Limb (tissue), 2 donors: ENCODE data around the gene ARHGAP25.

Experiments used
- DNase-seq, 2 donors: peaks; one replicate each; pipeline ENCODE4 v3.0.0-alpha.2; 2016; ENCODE audit errors: extremely low spot score in 2 of 2

ARHGAP25 gene

DNA sequence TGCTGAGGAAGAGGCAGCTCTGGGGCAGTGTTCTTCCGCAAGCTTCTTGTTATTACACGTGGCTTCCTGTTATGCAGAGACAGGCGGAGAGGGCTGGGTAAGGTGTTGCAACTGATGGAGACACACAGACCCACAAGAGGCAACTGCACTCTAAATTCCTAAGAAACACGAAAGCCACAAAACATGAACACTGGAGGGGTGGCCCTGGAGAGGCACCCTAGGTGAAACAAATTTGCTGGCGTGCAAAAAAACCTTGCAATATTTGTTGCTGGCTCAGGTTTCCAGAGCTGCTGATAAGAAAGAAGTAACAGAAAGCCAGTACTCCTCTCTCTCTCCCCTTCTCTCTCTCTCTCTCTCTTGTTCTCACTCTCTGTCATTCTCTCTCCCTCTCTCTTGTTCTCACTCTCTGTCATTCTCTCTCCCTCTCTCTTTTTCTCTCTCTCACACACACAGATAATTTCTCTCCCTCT is 31.8 kb downstream of the ARHGAP25 start:
- DNase-seq, result no peak

DNA sequence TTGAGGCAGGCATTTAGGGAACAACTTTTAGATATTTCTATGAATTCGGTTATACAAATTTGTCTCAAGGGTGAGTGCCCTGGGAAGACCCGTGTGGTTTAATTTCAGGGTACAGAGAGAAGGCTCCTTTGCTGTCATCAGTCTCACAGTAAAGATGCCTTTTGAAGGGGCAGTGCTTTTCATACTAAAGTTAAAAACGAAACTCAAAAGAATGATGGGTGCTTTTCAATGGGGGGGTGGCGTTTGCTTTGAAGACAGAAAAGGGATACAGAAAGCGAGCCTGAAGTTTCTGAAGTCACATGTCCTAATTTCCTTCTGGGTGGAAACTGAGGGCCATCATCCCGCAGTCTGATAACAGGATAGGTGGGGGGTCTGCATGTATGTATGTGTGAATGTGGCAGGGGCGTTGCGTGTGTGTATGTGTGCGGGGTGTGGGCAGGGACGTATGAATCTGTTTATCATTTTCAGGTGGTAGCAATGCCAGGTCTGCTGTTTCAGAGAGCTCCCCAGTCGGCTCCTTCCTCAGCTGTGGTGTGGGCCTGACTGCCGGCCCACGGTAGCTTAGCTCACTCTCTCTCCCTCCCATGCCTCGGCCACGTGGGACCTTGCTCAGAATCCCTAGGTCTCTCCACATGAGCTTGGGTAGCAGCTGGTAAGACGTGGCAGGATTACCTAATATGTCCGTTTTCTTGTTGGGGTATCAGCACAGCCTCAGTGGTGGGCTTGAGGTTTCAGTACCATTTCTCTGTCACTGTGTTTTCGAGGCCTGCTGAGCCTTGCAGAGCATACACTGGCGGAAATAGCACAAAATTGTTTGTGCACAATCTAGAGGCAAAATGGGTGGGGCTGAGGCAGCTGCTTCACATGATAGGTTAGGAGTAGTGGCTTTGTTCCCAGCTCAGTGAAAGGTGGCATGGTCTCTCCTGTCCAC is 32.7 kb downstream of the ARHGAP25 start:
- DNase-seq, result no peak

DNA sequence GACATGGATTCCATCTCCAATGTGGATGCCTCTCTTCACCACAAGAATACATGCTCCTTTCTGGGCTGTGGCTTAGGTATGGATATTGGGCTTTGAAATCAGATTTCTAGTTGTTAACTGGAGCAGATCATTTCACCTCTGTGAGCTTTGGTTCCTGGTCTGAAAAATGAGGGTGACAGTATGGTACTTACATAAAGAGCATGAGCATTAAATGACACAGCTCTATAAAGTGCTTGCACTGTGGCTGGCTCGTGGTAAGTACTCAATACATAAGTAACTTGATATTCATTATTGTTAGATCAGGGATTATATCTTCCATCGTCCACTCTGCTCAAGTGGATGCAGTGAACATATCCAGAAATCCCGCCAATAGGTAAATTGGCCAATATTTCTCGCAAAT is 33.4 kb downstream of the ARHGAP25 start:
- DNase-seq, result no peak

DNA sequence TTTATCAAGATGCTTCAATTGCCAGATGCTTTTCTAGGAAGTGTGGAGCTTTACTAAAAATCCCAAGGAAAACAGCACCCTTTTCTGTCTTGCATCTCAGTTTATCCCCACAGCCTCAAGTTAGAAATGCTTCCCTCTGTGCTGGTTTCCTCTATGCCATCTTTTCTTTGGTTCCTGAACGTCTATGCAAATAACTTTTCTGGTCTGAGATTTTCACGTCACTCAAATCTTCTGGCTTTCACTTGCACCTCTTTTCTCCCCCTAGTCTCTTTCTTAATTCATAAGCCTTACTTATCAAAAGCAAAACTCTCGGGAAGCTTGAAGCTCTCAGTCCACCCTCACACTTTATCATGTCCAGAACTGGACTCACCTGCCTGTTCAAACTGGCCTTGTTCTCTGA is 33.9 kb downstream of the ARHGAP25 start:
- DNase-seq, result no peak

DNA sequence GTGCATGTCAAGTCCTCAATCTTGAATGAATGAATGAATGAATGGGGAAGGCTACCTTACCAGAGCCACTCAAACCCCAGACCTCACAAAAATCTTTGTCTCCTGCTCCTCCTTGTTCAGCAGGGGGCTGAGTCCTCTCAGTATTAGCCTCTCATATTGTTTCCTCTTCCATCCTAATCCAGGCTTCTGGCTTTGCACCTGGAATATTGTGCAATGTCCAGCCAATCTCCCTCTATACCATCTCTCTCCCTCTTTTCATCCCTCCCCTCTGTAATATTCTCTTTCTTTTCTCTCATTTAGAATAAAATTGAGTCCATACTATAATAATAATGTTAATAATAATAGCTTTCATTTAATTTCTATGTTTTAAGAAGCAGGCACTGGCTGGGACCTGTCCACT is 34.3 kb downstream of the ARHGAP25 start:
- no peak for DNase-seq

DNA sequence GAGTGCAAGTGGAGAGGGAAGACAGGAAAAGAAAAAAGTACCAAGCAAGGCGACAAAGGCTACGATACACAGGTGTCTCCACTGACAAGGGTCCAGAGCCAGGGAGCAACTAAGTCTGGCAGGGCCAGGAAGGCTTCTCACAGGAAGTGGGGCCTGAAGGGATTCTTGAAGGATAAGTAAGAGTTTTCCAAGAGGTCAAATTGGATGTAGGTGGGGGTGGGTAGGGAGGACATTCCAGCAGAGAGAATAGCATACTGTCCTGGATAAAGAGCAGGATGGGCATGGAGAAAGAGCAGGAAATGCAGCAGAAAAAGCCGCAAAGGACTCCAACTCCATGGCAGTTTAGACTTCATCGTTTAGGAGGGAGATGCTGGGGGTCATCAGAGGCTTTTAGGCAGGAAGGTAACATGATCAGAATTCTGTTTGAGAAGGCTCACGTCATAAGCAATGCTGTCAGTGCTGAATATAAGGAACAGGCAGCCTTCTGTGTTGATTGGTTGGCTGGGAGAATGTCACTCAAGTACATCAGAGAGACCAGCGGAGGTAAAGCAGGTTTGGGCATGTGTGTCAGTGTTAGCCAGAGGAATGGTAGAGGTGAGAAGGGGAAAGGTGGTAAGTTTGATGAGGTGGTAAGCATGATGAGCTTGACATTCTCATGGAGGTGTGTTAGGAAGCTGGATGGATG is 35.1 kb downstream of the ARHGAP25 start:
- DNase-seq, result no peak

DNA sequence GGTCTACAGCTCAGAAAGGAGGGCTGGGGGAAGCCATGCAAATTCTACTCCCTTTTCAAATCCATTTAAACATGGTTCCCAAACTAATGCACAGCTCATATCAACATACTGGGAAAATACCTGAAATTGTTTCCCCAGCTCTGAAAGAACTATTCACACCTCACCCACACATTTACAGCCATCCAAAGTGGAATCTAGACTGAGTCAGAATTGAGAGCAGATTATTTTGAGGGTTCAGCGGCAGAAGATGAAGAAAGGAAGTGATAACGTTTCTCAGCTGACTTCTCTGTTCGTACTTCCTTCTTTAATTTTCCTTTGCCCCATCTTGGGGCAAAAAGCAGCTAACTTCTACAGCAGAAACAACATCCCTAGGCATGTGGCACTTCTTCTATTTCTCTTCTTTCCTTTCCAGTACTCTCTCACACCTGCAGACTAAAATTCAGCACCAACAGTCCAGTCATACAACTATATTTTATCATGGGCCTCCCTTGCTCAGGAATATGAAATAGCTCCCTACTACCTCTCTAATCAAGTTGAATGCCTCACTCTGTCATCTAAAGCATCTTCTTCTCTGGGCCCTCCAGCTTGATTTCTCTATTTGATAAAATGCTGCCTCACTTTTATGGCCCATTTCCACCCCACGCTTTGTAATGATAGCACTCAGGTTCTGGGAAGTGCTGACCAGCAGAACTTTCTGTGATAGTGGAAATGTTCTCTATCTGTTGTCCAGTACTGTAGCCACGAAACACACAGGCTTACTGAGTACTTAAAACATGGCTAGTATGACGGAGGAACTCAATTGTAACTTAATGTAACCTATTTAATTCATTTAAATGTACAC is 35.9 kb downstream of the ARHGAP25 start:
- no peak for DNase-seq

DNA sequence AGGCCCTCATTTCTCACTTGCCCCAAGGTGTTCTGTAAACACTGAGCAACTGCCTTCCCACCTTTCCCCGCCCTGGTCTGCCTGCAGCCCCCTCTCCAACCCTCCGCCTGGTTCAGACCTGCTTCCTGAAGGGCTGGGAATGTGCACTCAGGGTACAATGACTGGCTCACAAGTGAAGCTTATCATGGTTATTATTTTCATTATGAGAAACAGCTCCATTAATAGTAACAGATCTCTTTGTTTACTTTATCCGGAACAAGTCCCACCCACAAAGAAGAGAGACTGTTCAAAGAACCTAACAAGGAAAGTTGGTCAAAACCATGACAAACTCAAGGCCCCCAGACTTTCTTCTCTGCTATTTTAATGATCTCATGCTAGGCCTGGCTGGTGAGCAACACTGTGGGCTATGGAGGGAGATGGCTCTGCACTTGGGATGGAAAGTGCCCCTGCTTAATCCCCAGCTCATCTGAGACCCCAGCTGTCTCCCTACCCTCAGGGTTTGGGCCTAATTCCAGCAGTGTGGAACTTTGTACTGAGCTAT is 36.7 kb downstream of the ARHGAP25 start:
- DNase-seq, result no peak

DNA sequence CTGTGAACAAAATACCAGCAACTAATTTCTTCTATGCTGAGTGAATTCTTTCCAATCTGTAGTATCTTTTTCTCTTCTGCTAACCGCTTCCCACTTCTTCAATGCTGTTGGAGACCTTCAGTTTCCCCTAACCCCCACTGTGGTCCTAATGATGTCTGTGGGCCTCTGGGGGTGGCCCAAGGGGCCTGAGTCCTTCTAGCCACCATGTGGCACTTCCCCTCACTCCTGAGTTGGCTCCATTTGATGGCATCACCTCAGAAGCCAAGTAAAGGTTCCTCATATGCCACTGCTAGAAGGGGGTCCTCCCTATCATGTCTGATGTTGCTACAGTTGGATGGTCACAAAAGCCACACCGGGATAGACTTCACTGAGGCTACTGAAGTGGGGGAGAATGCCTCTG is 37.5 kb downstream of the ARHGAP25 start:
- no peak for DNase-seq

DNA sequence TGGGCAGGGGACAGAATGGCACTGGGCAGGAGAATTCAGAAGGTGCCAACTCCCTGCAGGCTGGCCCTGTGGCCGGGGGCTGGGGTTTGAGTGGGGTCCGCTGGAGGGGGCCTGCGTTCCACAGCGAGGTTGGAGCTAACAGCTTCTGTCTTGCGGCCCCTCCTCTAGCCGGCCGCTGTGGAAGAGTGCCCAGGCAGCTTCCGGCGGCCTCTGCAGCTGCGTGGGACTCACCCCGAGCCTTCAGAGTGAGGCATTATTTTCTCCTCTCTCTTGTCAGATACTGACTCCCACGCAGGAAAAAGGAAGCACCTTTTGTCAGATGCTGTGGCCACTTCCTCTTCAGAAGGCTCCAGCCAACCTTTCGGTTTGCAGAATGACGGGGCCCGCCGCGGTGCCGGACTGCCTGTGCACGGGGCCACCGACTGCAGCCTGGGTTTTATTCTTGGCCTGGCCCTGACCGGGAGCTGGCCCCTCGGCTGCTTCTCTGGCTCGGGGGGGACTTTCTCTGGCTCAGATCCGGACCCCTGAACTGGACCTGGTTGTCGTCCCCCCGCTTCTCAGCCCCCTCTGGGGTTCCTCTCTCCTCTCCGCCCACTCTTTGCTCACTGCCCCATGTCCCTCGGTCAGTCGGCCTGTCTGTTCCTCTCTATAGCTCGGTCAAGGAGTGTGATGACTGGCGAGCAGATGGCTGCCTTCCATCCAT is 40.1 kb downstream of the ARHGAP25 start:
- no peak for DNase-seq

DNA sequence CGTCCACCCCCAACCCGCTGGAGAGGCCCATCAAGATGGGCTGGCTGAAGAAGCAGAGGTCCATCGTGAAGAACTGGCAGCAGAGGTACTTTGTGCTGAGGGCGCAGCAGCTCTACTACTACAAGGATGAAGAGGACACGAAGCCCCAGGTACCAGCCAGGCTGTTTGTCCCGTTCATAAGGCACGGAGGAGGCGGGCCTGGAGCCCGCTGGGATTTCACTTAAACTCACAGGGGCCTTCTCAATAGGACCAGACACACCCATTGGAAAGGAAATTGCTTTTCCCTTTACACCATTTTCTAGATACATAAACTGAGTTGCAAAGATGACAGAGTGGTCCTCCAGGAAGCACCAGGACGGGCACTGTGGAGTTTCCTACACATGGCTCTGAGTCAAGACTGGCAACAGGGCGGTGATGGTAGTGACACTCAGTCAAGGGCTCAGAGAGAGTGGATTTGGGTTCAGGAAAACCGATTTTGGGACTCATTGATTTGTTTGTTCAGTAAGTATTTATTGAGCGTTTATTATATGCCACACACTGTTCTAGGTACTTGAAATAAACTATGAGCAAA is 40.7 kb downstream of the ARHGAP25 start:
- DNase-seq, result no peak

DNA sequence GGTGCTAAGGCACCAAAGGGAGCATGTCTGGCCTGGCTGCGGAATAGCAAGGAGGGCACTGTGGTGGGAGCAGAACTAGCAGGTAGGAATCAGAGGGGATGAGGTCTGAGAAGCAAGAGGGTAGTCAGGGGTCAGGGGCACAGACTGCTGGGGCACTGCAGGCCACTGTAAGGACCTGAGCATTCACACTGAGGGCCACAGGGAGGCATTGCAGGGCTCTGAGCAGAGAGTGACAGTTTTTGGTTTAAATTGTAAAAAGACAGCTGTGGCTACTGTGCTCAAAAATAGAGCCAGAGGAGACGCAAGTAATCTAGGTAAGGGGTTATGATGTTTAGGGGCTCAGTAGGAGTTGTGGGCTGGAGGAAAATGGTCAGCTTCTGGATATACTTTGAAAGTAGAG is 41.5 kb downstream of the ARHGAP25 start:
- no peak for DNase-seq

DNA sequence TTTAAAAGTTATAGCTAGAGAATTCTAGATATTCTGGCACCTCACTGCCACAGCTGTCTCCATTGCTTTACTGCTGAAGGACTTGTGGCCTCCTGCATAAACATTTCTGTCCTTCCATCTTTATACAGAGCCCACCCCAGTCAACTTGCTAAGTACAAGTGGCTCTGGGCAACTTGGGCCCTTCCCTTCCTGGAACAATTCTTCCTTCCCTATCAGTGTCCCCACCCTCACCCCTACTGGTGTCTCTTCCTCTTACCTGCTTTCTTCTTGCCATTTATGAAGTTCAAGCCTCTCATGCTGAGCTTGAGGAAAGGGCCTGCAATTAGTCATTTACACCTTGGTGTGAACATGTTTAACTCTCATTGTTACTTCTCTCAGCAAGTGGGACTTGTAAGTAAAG is 45.0 kb downstream of the ARHGAP25 start:
- no peak for DNase-seq

DNA sequence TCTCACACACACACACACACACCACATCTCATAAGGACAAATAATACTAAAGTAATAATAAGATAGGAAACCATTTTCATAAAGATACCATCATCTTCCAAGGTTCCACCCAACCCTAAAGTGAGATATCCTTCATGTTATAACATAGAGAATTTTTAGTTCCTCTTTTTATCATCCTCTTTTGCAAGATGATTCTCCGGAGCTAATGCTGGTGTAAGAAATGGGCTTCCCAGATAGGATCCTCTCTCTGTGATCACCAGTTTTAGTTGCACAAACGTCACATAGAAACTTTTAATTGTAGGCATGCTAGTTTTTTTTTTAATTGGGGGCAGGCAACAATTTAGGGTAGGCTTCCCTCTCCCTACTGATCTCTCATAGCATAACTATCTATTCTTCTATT is 49.6 kb downstream of the ARHGAP25 start:
- no peak for DNase-seq

DNA sequence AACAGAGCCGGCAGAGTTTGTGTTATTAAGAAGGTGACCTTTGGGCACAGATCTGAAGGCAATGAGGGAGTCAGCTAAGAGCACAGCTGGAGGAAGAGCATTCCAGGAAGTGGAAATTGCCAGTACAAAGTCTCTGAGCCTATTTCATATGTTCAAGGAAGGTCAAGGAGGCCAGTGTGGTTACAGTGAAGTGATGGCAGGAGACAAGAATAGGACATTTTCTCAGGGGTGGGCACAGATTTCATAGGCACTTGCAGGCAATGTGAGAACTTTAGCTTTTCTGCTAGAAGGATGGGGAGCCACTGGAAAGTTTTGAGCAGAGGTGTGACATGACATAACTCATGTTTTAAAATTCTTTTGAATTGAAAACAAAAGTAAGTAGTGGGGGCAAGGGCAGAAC is 50.3 kb downstream of the ARHGAP25 start:
- DNase-seq, result no peak

DNA sequence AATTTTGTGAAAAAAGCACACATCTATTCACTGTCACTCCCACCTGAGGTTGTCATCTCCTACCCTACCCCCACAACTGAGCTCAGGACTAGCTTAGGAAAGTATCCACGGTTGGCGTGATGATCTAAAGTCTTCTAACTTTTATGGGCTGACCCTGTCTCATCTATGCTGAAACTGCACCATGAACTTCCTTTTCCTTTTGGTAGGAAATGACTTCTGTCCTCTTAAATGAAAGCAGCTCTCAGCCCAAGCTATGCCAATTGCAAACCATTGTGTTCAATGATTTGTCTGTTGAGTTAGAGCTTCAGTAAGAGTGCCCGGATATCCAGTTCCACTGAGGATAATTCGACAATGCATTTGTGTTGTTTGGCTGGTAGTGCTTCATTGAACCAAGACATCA is 52.7 kb downstream of the ARHGAP25 start:
- no peak for DNase-seq

DNA sequence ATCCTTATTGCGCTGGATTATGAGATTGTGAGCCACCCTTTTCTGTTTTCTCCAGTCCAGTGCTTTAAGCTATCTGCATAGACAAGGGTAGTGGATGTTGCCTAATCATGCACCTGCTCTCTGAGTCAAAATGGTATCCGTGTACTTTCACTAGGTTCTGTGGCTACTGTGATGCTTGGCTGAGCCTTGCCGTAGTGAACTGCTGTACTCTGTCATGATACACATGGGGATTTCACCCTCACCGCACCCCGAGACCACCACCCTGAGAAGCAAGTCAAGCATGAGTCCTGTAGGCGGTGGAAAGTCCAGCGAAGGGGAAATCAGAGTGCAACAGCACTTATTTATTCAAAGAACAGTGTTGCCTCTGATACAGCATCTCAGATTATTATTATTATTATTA is 55.0 kb downstream of the ARHGAP25 start:
- DNase-seq, result no peak

DNA sequence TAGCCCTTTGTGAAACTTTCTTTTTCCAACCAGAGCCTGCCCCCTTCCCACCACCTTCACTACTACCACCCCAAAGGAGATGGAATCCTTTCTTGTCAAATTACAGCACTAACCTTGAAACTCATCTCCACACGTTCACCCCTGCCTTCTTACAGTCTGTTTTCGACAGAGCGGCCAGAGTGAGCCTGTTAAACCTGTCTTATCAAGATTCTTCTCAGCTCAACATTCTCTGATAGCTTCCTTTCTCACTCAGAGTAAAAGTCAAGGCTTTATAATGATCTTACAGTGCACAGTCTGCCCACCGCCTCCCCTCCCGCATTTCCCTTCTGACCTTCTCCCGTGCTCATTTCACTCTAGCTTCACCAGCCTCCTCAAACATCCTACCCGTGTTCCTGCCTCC is 56.0 kb downstream of the ARHGAP25 start:
- no peak for DNase-seq

DNA sequence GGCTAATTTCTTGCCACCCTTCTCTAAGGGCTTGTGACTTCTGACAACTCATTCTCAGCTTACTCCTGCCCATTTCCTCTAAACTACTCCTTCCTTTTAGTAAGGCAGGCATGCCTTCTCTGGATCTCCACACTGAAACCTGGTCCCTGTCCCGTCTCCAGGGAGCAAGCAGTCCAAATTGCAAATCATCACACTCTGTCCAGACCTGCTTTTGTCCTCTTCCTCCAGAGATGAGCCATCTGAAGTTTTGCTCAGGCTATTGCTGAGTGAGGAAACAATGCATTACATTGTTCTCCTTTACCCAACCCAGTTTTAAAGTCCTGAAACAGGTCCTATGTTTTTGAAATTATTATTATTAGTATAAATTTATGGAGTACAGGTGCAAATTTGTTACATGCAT is 57.3 kb downstream of the ARHGAP25 start:
- no peak for DNase-seq

DNA sequence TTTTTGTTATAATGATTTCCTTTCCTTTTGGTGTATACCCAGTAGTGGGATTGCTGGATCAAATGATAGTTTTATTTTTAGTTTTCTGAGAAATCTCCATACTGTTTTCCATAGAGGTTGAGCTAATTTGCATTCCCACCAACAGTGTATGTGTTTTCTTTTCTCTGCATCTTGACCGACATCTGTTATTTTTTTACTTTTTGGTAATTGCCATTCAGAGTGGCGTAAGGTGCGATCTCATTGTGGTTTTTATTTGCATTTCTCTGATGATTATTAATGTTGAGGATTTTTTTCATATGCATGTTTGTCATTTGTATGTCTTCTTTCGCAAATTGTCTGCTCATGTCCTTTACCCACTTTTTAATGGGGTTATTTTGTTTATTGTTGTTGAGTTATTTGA is 58.1 kb downstream of the ARHGAP25 start:
- no peak for DNase-seq
